Gastrocnemius medialis (tissue), 4 donors: ENCODE measurements around the gene SLCO3A1. TPM values are rescaled to one million over a fixed set of nuclear protein-coding genes. Genes with fewer than 3 reads are reported as not detected.

Source experiments
- ATAC-seq, 2 donors: fragments of 150-250 bp; one replicate each; pipeline ENCODE4 v1.9.1; 2016
- DNase-seq, 2 donors: peaks; one replicate each; pipeline ENCODE4 v3.0.0-alpha.2; 2019
- H3K27ac ChIP-seq, 4 donors: fragments of 200-600 bp; sonication (generic); 1 replicate in 1 of 4; 2 replicates in 3 of 4; pipeline ENCODE4 v1.5.1; 2016 to 2018; ENCODE audit warnings: mild to moderate bottlenecking in 2 of 4, moderate library complexity in 1 of 4
- H3K27me3 ChIP-seq, 3 donors: fragments of 200-600 bp; sonication (generic) in 2 of 3; 1 replicate in 1 of 3; 2 replicates in 2 of 3; pipeline versions ENCODE4 v1.5.1 to v1.6.0; 2016 to 2019; ENCODE audit warnings: mild to moderate bottlenecking in 1 of 3, moderate library complexity in 1 of 3
- H3K36me3 ChIP-seq, 2 donors: fragments of 200-600 bp; sonication (generic) in 1 of 2; one replicate each; pipeline ENCODE4 v1.5.1; 2017 to 2018
- H3K4me1 ChIP-seq, 2 donors: fragments of 200-600 bp; sonication (generic) in 1 of 2; one replicate each; pipeline ENCODE4 v1.5.1; 2016 to 2017; ENCODE audit warnings: mild to moderate bottlenecking in 2 of 2
- H3K4me3 ChIP-seq, 4 donors: fragments of 200-600 bp; sonication (generic) in 3 of 4; 1 replicate in 1 of 4; 2 replicates in 3 of 4; pipeline ENCODE4 v1.5.1; 2016 to 2019; ENCODE audit warnings: mild to moderate bottlenecking in 2 of 4
- H3K9me3 ChIP-seq, 3 donors: fragments of 200-600 bp; sonication (generic) in 2 of 3; 1 replicate in 1 of 3; 2 replicates in 2 of 3; pipeline ENCODE4 v1.5.1; 2016 to 2019
- POLR2A ChIP-seq, 2 donors: fragments of 450-650 bp; IDR thresholded peaks; one replicate each; pipeline ENCODE4 v1.6.1; 2017; ENCODE audit warnings: antibody characterized with exemption in 2 of 2, mild to moderate bottlenecking in 2 of 2, moderate library complexity in 2 of 2
- in situ Hi-C, 4 donors: fragments of 200-750 bp; cut with MboI; loops; one replicate each; pipeline versions ENCODE4 v1.15.0 to v1.8.0; 2017; ENCODE audit warnings: low sequenced_read_pairs in 4 of 4
- intact Hi-C: fragments of 100-400 bp; cut with DNase I; formaldehyde crosslinking; loops from one replicate; pipeline ENCODE4 v1.15.1; 2023; ENCODE audit warnings: low total_unique reads
- total RNA-seq, 4 donors: library from RNA; depleted of rRNA; stranded (reverse); fragments of >200 nt; gene quantifications; one replicate each; pipeline versions ENCODE4 v1.1.0 to v1.2.3, GENCODE V29; 2016
- TF ChIP-seq, protein P1 (sequence below), 5 experiments: fragments of 450-650 bp in 3 of 5; fragments of 200-600 bp in 2 of 5; sonication (generic) in 2 of 5; IDR thresholded peaks in 4 of 5; conservative IDR thresholded peaks in 1 of 5; 1 replicate in 4 of 5; 2 replicates in 1 of 5; pipeline ENCODE4 v1.5.1; 2016 to 2019; ENCODE audit warnings: antibody characterized with exemption in 5 of 5, mild to moderate bottlenecking in 3 of 5, moderate library complexity in 3 of 5

Gene SLCO3A1
- total RNA-seq, 4 donors from 2014 or later = 1.3 to 3.6 (median 3.0) TPM

DNA sequence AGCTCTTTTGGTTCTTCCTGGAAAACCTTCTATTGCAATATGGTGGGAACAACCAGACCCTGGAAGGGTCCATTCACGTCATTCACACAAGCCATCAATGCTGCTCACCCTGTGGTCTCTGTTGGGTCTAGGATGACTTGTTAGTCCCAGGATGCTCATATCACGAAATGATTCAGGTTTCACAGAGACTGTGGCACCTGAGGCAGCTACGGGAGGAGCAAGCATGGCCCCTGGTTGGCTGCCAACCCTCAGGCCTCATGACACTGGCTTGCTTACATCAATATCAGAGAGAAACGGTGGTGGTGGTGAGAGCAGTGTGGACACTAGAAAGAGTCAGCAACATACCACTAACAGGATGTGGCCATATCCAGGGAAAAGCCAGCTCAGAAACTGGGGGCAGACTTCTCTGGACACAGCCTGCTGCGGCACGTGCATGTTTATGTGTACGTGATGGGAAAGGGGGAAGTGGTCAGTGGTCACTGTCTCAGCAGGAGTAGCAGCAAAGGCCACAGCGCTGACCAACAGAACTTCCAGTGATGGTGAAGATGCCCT lies 331.2 kb downstream of the SLCO3A1 start:
- no peaks in the 10 kb centered on the region for H3K27me3 ChIP-seq

DNA sequence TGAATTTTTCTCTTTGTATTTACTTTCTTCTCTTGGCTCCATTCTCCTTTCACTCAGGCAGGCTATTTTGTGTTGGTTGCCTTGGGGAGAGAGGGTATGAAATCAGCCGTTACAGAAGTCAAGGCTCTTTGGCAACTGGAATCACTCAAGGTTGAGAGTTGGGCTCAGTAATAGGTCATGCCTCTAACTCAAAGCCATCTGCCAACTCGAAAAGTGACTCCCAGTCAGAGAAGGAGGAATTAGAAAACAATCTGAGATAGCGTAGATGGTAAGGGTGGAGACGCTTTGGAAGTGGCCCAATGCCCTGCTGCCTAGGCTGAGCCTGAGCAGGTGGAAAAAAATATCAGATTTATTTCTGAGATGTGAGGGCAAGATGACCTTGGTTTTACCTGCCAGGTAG lies 334.5 kb downstream of the SLCO3A1 start:
- Histone ChIP-seq H3K27ac (no peak overlapping the region), H3K4me3 (no peak overlapping the region), H3K27me3 (no peaks in the 10 kb centered on the region), H3K9me3 (no peaks in the 10 kb centered on the region), H3K36me3 (no peaks in the 10 kb centered on the region), H3K4me1 (peaks cover 0 to 7% of the 10 kb centered on the region in 2 donors)
- no peak for DNase-seq
- intact Hi-C loops (no loop called here), in situ Hi-C loops (no loop called here)
- TF ChIP-seq, protein P1, sequence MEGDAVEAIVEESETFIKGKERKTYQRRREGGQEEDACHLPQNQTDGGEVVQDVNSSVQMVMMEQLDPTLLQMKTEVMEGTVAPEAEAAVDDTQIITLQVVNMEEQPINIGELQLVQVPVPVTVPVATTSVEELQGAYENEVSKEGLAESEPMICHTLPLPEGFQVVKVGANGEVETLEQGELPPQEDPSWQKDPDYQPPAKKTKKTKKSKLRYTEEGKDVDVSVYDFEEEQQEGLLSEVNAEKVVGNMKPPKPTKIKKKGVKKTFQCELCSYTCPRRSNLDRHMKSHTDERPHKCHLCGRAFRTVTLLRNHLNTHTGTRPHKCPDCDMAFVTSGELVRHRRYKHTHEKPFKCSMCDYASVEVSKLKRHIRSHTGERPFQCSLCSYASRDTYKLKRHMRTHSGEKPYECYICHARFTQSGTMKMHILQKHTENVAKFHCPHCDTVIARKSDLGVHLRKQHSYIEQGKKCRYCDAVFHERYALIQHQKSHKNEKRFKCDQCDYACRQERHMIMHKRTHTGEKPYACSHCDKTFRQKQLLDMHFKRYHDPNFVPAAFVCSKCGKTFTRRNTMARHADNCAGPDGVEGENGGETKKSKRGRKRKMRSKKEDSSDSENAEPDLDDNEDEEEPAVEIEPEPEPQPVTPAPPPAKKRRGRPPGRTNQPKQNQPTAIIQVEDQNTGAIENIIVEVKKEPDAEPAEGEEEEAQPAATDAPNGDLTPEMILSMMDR (IDR thresholded peaks at IDR 0.05 in 4 of 5, conservative IDR thresholded peaks at IDR 0.05 in 1 of 5) = no peak
- TF ChIP-seq POLR2A (IDR thresholded peaks at IDR 0.05) = no peak
- ATAC-seq = no peak

More for the DNA sequence above, 331.2 kb downstream of the SLCO3A1 start:
- TF ChIP-seq, protein P1 (IDR thresholded peaks at IDR 0.05 in 4 of 5, conservative IDR thresholded peaks at IDR 0.05 in 1 of 5) = no peak
- TF ChIP-seq POLR2A (IDR thresholded peaks at IDR 0.05) = no peak
- Histone ChIP-seq H3K36me3 (no peaks in the 10 kb centered on the region), H3K4me1 (peaks cover 0 to 7% of the 10 kb centered on the region in 2 donors), H3K4me3 (no peak overlapping the region), H3K27ac (no peak overlapping the region), H3K9me3 (no peaks in the 10 kb centered on the region)
- DNase-seq (no peak), ATAC-seq (no peak)
- intact Hi-C loops = no loop called here
- in situ Hi-C loops = no loop called here

DNA sequence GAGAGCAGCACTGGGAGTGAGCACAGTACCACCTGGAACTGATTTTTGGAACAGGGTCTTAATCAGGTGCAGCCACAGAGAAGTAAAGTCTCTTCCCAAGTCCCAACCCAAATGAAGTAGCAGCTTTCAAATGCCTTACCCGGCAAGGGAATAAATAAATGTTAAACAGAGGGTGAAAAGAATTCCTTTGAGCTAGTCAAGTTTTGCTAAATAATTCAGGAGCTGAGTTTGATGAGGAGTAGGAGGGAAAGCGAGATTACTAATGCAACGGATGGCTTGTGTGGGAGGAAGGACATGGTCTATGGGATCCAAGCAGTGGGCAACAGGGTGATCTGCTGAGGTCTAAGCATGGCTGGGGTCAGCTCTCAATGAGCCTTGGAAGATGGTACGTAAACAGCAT lies 335.7 kb downstream of the SLCO3A1 start:
- Histone ChIP-seq H3K27me3 (no peaks in the 10 kb centered on the region), H3K27ac (no peak overlapping the region), H3K4me1 (peaks cover 0 to 4% of the 10 kb centered on the region in 2 donors), H3K9me3 (no peaks in the 10 kb centered on the region), H3K4me3 (no peak overlapping the region), H3K36me3 (no peaks in the 10 kb centered on the region)
- ATAC-seq (no peak), DNase-seq (no peak)
- intact Hi-C loops = no loop called here
- TF ChIP-seq, protein P1 (IDR thresholded peaks at IDR 0.05 in 4 of 5, conservative IDR thresholded peaks at IDR 0.05 in 1 of 5) = no peak
- no peak for TF ChIP-seq POLR2A (IDR thresholded peaks at IDR 0.05)
- in situ Hi-C loops = no loop called here

DNA sequence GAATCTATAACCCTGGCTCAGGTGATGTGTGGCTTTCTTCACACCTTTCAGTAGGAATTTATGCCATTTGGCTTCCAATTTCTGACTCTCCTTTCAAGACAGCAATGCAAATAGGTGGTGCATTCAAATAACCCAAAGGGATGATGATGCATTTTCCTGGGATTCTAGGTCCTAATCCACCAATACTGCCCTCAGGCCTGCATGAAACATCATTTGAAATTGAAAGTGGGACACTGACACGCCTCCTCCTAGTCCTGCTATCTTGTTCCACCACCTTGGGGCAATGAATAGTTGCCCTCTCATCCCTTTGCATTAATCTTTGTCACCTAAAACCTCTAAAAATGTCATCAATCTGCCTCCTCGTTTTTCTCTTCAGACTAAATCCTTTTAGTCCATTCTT lies 341.7 kb downstream of the SLCO3A1 start:
- H3K9me3 ChIP-seq = no peaks in the 10 kb centered on the region
- intact Hi-C loops = no loop called here
- ATAC-seq (no peak), DNase-seq (no peak)
- H3K4me3 ChIP-seq = no peak overlapping the region
- H3K4me1 ChIP-seq = no peaks in the 10 kb centered on the region
- H3K27me3 ChIP-seq = no peaks in the 10 kb centered on the region
- TF ChIP-seq, protein P1 (IDR thresholded peaks at IDR 0.05 in 4 of 5, conservative IDR thresholded peaks at IDR 0.05 in 1 of 5) = no peak
- no peak for TF ChIP-seq POLR2A (IDR thresholded peaks at IDR 0.05)
- no peaks in the 10 kb centered on the region for H3K36me3 ChIP-seq
- in situ Hi-C loops = no loop called here
- H3K27ac ChIP-seq = no peak overlapping the region

DNA sequence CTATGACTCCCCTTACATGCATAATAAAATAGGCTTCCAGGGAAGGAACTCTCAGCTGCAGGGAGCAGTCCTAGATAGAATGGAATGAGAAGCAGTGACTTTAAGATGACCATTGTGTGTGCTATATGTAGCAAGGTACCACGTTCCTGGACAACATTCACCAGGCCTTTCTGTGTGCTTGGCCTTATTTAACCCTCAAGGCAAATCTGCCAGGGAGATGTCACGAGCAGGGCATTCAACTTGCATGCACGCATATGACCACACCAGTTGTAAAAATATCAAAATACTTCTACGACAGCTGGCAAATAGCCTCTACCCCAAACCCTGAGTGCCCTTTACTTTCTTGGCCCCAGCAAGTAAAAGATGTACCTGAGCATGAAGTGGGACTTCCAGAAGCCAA lies 342.8 kb downstream of the SLCO3A1 start:
- Histone ChIP-seq H3K4me1 (no peaks in the 10 kb centered on the region), H3K4me3 (no peak overlapping the region), H3K9me3 (no peaks in the 10 kb centered on the region), H3K36me3 (no peaks in the 10 kb centered on the region), H3K27ac (no peak overlapping the region), H3K27me3 (no peaks in the 10 kb centered on the region)
- in situ Hi-C loops (no loop called here), intact Hi-C loops (no loop called here)
- no peak for TF ChIP-seq POLR2A (IDR thresholded peaks at IDR 0.05)
- TF ChIP-seq, protein P1 (IDR thresholded peaks at IDR 0.05 in 4 of 5, conservative IDR thresholded peaks at IDR 0.05 in 1 of 5) = no peak
- no peak for DNase-seq
- ATAC-seq = no peak
